ENCODE measurements around the gene CSNK1A1.

DNA sequence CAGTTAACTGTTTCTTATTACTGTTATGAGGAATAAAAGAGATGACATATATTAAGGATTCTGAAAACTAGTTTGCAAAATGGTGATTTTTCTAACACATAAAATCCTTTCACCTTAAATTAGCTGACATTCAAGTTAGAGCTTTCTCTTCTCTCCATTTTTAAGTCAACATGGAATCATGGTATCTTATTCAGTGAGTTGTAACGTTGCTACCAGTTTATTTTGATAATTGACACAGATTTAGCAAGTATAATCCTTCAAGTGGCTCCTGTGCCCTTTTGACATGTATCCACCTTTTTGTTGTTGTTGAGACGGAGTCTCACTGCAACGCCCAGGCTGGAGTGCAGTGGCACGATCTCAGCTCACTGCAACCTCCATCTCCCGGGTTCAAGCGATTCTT, 58.5 kb downstream of the CSNK1A1 start:
- TF ChIP-seq, protein P1, sequence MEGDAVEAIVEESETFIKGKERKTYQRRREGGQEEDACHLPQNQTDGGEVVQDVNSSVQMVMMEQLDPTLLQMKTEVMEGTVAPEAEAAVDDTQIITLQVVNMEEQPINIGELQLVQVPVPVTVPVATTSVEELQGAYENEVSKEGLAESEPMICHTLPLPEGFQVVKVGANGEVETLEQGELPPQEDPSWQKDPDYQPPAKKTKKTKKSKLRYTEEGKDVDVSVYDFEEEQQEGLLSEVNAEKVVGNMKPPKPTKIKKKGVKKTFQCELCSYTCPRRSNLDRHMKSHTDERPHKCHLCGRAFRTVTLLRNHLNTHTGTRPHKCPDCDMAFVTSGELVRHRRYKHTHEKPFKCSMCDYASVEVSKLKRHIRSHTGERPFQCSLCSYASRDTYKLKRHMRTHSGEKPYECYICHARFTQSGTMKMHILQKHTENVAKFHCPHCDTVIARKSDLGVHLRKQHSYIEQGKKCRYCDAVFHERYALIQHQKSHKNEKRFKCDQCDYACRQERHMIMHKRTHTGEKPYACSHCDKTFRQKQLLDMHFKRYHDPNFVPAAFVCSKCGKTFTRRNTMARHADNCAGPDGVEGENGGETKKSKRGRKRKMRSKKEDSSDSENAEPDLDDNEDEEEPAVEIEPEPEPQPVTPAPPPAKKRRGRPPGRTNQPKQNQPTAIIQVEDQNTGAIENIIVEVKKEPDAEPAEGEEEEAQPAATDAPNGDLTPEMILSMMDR (conservative IDR thresholded peaks at IDR 0.05) = no peak
- no peak for TF ChIP-seq EZH2 (IDR thresholded peaks at IDR 0.05; ENCODE audit: low read depth)
